CD4-positive, alpha-beta memory T cell (primary cell): ENCODE data around the gene CAPN14. TPM values are rescaled to one million over a fixed set of nuclear protein-coding genes. Genes with fewer than 3 reads are reported as not detected.

ENCODE experiments used
- CTCF ChIA-PET: fragments of 350-600 bp; sonication (Branson Sonifier 250); formaldehyde crosslinking; loops from one replicate; lab custom pipeline; 2021; ENCODE audit warnings: inconsistent platforms; ENCODE audit not compliant: partially characterized antibody; lab: Charles Lee
- POLR2A ChIA-PET: fragments of 350-600 bp; sonication (Branson Sonifier 250); formaldehyde crosslinking; loops from one replicate; lab custom pipeline; 2021; ENCODE audit not compliant: partially characterized antibody; lab: Charles Lee
- DNase-seq, 5 donors: peaks; one replicate each; pipeline versions ENCODE4 v3.0.0 to v3.0.0-alpha.2; 2020 to 2022; ENCODE audit warnings: mixed read lengths in 1 of 5
- H3K27ac ChIP-seq: one replicate; pipeline ENCODE4 v1.7.0; 2013; ENCODE audit warnings: low read depth, low read length
- H3K27me3 ChIP-seq: 2 replicates; pipeline ENCODE4 v1.7.0; 2013; ENCODE audit warnings: mild to moderate bottlenecking, low read length, moderate library complexity; ENCODE audit not compliant: insufficient read depth
- H3K36me3 ChIP-seq: 2 replicates; pipeline ENCODE4 v1.7.0; 2013; ENCODE audit warnings: mild to moderate bottlenecking, low read length, moderate library complexity; ENCODE audit not compliant: insufficient read depth
- H3K4me1 ChIP-seq: 2 replicates; pipeline ENCODE4 v1.7.0; 2013; ENCODE audit warnings: mild to moderate bottlenecking, low read length, moderate library complexity; ENCODE audit not compliant: insufficient read depth
- H3K4me3 ChIP-seq, 2 donors: one replicate each; pipeline ENCODE4 v1.7.0; 2013; ENCODE audit warnings: low read length in 2 of 2, mild to moderate bottlenecking in 1 of 2
- H3K9me3 ChIP-seq, 2 donors: one replicate each; pipeline ENCODE4 v1.7.0; 2013; ENCODE audit warnings: low read length in 2 of 2, control low read depth in 1 of 2; ENCODE audit not compliant: control insufficient read depth in 1 of 2
- H3K27ac Mint-ChIP-seq, 7 donors: one replicate each; pipeline ENCODE4 v1.8.0; 2020 to 2021; ENCODE audit warnings: mixed read lengths in 7 of 7, mild to moderate bottlenecking in 6 of 7, inconsistent platforms in 3 of 7, moderate library complexity in 3 of 7
- H3K27me3 Mint-ChIP-seq, 2 donors: one replicate each; pipeline ENCODE4 v1.8.0; 2020 to 2021; ENCODE audit warnings: mixed read lengths in 2 of 2
- H3K36me3 Mint-ChIP-seq, 2 donors: one replicate each; pipeline ENCODE4 v1.8.0; 2020 to 2021; ENCODE audit warnings: mixed read lengths in 2 of 2, inconsistent platforms in 1 of 2, mild to moderate bottlenecking in 1 of 2
- H3K4me1 Mint-ChIP-seq, 4 donors: one replicate each; pipeline ENCODE4 v1.8.0; 2020 to 2021; ENCODE audit warnings: mixed read lengths in 4 of 4, mild to moderate bottlenecking in 1 of 4
- H3K4me3 Mint-ChIP-seq, 8 donors: one replicate each; pipeline ENCODE4 v1.8.0; 2020 to 2021; ENCODE audit warnings: mixed read lengths in 8 of 8, mild to moderate bottlenecking in 7 of 8, moderate library complexity in 6 of 8, inconsistent platforms in 3 of 8
- H3K9me3 Mint-ChIP-seq, 8 donors: one replicate each; pipeline ENCODE4 v1.8.0; 2020 to 2021; ENCODE audit warnings: mixed read lengths in 8 of 8, mild to moderate bottlenecking in 5 of 8, inconsistent platforms in 3 of 8, moderate library complexity in 1 of 8
- intact Hi-C: fragments of 100-400 bp; cut with micrococcal nuclease; formaldehyde crosslinking; loops from one replicate; pipeline ENCODE4 v1.15.1; 2023
- polyA plus RNA-seq, 2 donors: library from polyadenylated mRNA; unstranded; fragments of 300-500 nt; fragmentation: Illumina TruSeq; gene quantifications; one replicate each; pipeline ENCODE4 v1.2.3, GENCODE V29; 2021
- total RNA-seq, 2 experiments: library from RNA; stranded (reverse); gene quantifications; one replicate each; pipeline ENCODE4 v1.2.3, GENCODE V29; 2021

Gene CAPN14
- total and polyA plus RNA-seq, 4 experiments from 2014 or later, result 0.16 to 0.61 (median 0.44) TPM

- no peak overlapping the region for H3K4me3 ChIP-seq
- ChIA-PET CTCF (no interaction called here), POLR2A (no interaction called here)
- Mint-ChIP-seq H3K4me1 (peaks cover 1 to 13% (median 8%) of the 10 kb centered on the region in 4 donors), H3K9me3 (no peaks in the 10 kb centered on the region), H3K36me3 (peaks cover 2 to 7% of the 10 kb centered on the region in 2 donors), H3K27ac (peak overlapping the region in 2 of 7 donors; percentile 6 to 76), H3K4me3 (no peak overlapping the region), H3K27me3 (no peaks in the 10 kb centered on the region)
- no peaks in the 10 kb centered on the region for H3K27me3 ChIP-seq
- no peak for DNase-seq
- intact Hi-C loops, result no loop called here
- H3K9me3 ChIP-seq, result no peaks in the 10 kb centered on the region
- H3K36me3 ChIP-seq, result no peaks in the 10 kb centered on the region
- peaks cover 3% of the 10 kb centered on the region for H3K4me1 ChIP-seq
- no peak overlapping the region for H3K27ac ChIP-seq
Observed at GRCh38 chr2:31240381-31241365, 23.4 kb upstream of the CAPN14 start.

- Mint-ChIP-seq H3K27ac (peak overlapping the region in 2 of 7 donors; percentile 68 to 76), H3K4me3 (no peak overlapping the region), H3K9me3 (no peaks in the 10 kb centered on the region), H3K27me3 (no peaks in the 10 kb centered on the region), H3K36me3 (peaks cover 2 to 7% of the 10 kb centered on the region in 2 donors), H3K4me1 (peaks cover 8 to 23% (median 17%) of the 10 kb centered on the region in 4 donors)
- no peaks in the 10 kb centered on the region for H3K36me3 ChIP-seq
- H3K27ac ChIP-seq, result no peak overlapping the region
- CTCF ChIA-PET, result no interaction called here
- no peaks in the 10 kb centered on the region for H3K27me3 ChIP-seq
- H3K4me1 ChIP-seq, result peaks cover 10% of the 10 kb centered on the region
- H3K4me3 ChIP-seq, result no peak overlapping the region
- intact Hi-C loops, result no loop called here
- no peak for DNase-seq
- no peaks in the 10 kb centered on the region for H3K9me3 ChIP-seq
- POLR2A ChIA-PET, result no interaction called here
Observed at GRCh38 chr2:31239593-31240177, 22.4 kb upstream of the CAPN14 start.

- H3K4me3 ChIP-seq, result no peak overlapping the region
- intact Hi-C loops, result no loop called here
- H3K27me3 ChIP-seq, result no peaks in the 10 kb centered on the region
- no peak overlapping the region for H3K4me3 Mint-ChIP-seq
- no peak overlapping the region for H3K27ac ChIP-seq
- peaks cover 14% of the 10 kb centered on the region for H3K4me1 ChIP-seq
- DNase-seq, result no peak
- no peaks in the 10 kb centered on the region for H3K36me3 ChIP-seq
- no peaks in the 10 kb centered on the region for H3K9me3 Mint-ChIP-seq
- ChIA-PET POLR2A (no interaction called here), CTCF (no interaction called here)
- H3K9me3 ChIP-seq, result no peaks in the 10 kb centered on the region
- peaks cover 0 to 1% of the 10 kb centered on the region in 2 donors for H3K36me3 Mint-ChIP-seq
- peaks cover 9 to 24% (median 18%) of the 10 kb centered on the region in 4 donors for H3K4me1 Mint-ChIP-seq
- H3K27ac Mint-ChIP-seq, result no peak overlapping the region
- H3K27me3 Mint-ChIP-seq, result no peaks in the 10 kb centered on the region
Observed at GRCh38 chr2:31238906-31239592, 21.7 kb upstream of the CAPN14 start.

GRCh38 chr2:31238126-31238905, 21.0 kb upstream of the CAPN14 start:
- no peak overlapping the region for H3K4me3 ChIP-seq
- H3K36me3 ChIP-seq, result no peaks in the 10 kb centered on the region
- H3K36me3 Mint-ChIP-seq, result no peaks in the 10 kb centered on the region
- DNase-seq, result no peak
- H3K4me1 ChIP-seq, result peaks cover 19% of the 10 kb centered on the region
- ChIA-PET POLR2A (no interaction called here), CTCF (no interaction called here)
- H3K27ac ChIP-seq, result no peak overlapping the region
- H3K27ac Mint-ChIP-seq, result no peak overlapping the region
- no peaks in the 10 kb centered on the region for H3K27me3 ChIP-seq
- no peaks in the 10 kb centered on the region for H3K27me3 Mint-ChIP-seq
- intact Hi-C loops, result no loop called here
- no peak overlapping the region for H3K4me3 Mint-ChIP-seq
- H3K9me3 Mint-ChIP-seq, result no peaks in the 10 kb centered on the region
- H3K4me1 Mint-ChIP-seq, result peaks cover 13 to 32% (median 21%) of the 10 kb centered on the region in 4 donors
- H3K9me3 ChIP-seq, result no peaks in the 10 kb centered on the region

GRCh38 chr2:31237348-31238017, 20.2 kb upstream of the CAPN14 start:
- H3K27me3 ChIP-seq, result no peaks in the 10 kb centered on the region
- no peaks in the 10 kb centered on the region for H3K36me3 Mint-ChIP-seq
- no peak overlapping the region for H3K4me3 ChIP-seq
- H3K27ac ChIP-seq, result no peak overlapping the region
- H3K9me3 Mint-ChIP-seq, result no peaks in the 10 kb centered on the region
- ChIA-PET CTCF (interaction anchor here (0.6 to 0.8 kb wide), 2 partner anchors 526 to 1085 kb away, joined by 3 read pairs; no protein-coding TSS in a partner anchor), POLR2A (no interaction called here)
- no peaks in the 10 kb centered on the region for H3K36me3 ChIP-seq
- H3K27me3 Mint-ChIP-seq, result no peaks in the 10 kb centered on the region
- H3K4me1 ChIP-seq, result peaks cover 22% of the 10 kb centered on the region
- intact Hi-C loops, result no loop called here
- H3K4me3 Mint-ChIP-seq, result no peak overlapping the region
- peaks cover 17 to 36% (median 25%) of the 10 kb centered on the region in 4 donors for H3K4me1 Mint-ChIP-seq
- no peak for DNase-seq
- H3K9me3 ChIP-seq, result no peaks in the 10 kb centered on the region
- H3K27ac Mint-ChIP-seq, result no peak overlapping the region

GRCh38 chr2:31236433-31237205, 19.3 kb upstream of the CAPN14 start:
- ChIA-PET POLR2A (no interaction called here), CTCF (interaction anchor here (0.6 to 0.8 kb wide), 2 partner anchors 526 to 1084 kb away, joined by 3 read pairs; no protein-coding TSS in a partner anchor)
- no peaks in the 10 kb centered on the region for H3K36me3 ChIP-seq
- Mint-ChIP-seq H3K9me3 (no peaks in the 10 kb centered on the region), H3K36me3 (no peaks in the 10 kb centered on the region), H3K4me3 (peak overlapping the region in 3 of 8 donors; percentile 17 to 65 (median 21)), H3K27me3 (no peaks in the 10 kb centered on the region), H3K27ac (peak overlapping the region in 4 of 7 donors; percentile 7 to 88 (median 57)), H3K4me1 (peaks cover 17 to 36% (median 25%) of the 10 kb centered on the region in 4 donors)
- H3K4me3 ChIP-seq, result no peak overlapping the region
- H3K9me3 ChIP-seq, result no peaks in the 10 kb centered on the region
- H3K4me1 ChIP-seq, result peaks cover 22% of the 10 kb centered on the region
- H3K27me3 ChIP-seq, result no peaks in the 10 kb centered on the region
- intact Hi-C loops, result no loop called here
- DNase-seq, result no peak
- H3K27ac ChIP-seq, result no peak overlapping the region
